Fibroblast of lung (primary cell): ENCODE results near the gene LRRC17. TPM values are rescaled to one million over a fixed set of nuclear protein-coding genes. Genes with fewer than 3 reads are reported as not detected.

ENCODE experiments used
- DNase-seq, 2 donors: peaks; one replicate each; pipeline versions ENCODE4 v3.0.0 to v3.0.0-alpha.2; 2010; ENCODE audit warnings: low read depth in 2 of 2
- H2AFZ ChIP-seq: 2 replicates; pipeline ENCODE4 v1.5.1; 2012; ENCODE audit warnings: low read length, control low read depth, inconsistent platforms
- H3K27ac ChIP-seq: 2 replicates; pipeline ENCODE4 v1.5.1; 2011; ENCODE audit warnings: low read length, control low read depth; ENCODE audit not compliant: insufficient read depth
- H3K27me3 ChIP-seq: 2 replicates; pipeline ENCODE4 v1.5.1; 2011; ENCODE audit warnings: mild to moderate bottlenecking, low read length; ENCODE audit not compliant: control insufficient read depth, insufficient read depth
- H3K36me3 ChIP-seq: 2 replicates; pipeline ENCODE4 v1.5.1; 2011; ENCODE audit warnings: low read length; ENCODE audit not compliant: control insufficient read depth, insufficient read depth
- H3K4me1 ChIP-seq: 2 replicates; pipeline ENCODE4 v1.5.1; 2011; ENCODE audit warnings: low read length; ENCODE audit not compliant: control insufficient read depth, insufficient read depth; ENCODE audit errors: extremely low read depth
- H3K4me2 ChIP-seq: 2 replicates; pipeline ENCODE4 v1.5.1; 2011; ENCODE audit warnings: low read length, control low read depth; ENCODE audit not compliant: insufficient read depth; ENCODE audit errors: extremely low read depth
- H3K4me3 ChIP-seq, 4 experiments: fragments of 200-600 bp in 1 of 4; sonication (generic) in 1 of 4; replicated peaks in 1 of 4; 2 replicates each; pipeline ENCODE4 v1.5.1; 2011 to 2016; ENCODE audit warnings: low read length in 4 of 4, low read depth in 3 of 4, mild to moderate bottlenecking in 3 of 4, control low read depth in 2 of 4, inconsistent platforms in 1 of 4, mixed read lengths in 1 of 4; ENCODE audit not compliant: insufficient read depth in 1 of 4; ENCODE audit errors: control extremely low read depth in 1 of 4
- H3K79me2 ChIP-seq: 2 replicates; pipeline ENCODE4 v1.5.1; 2012; ENCODE audit warnings: mild to moderate bottlenecking, low read length, inconsistent platforms; ENCODE audit not compliant: control insufficient read depth, insufficient read depth
- H3K9ac ChIP-seq: 2 replicates; pipeline ENCODE4 v1.5.1; 2011; ENCODE audit warnings: mild to moderate bottlenecking, low read length, control low read depth; ENCODE audit not compliant: insufficient read depth
- H3K9me3 ChIP-seq: 2 replicates; pipeline ENCODE4 v1.5.1; 2012; ENCODE audit warnings: low read depth, low read length; ENCODE audit not compliant: control insufficient read depth, insufficient read depth
- H4K20me1 ChIP-seq: 2 replicates; pipeline ENCODE4 v1.5.1; 2011; ENCODE audit warnings: low read length; ENCODE audit not compliant: control insufficient read depth, insufficient read depth; ENCODE audit errors: extremely low read depth
- CTCF ChIP-seq, 2 donors: IDR thresholded peaks in 1 of 2; conservative IDR thresholded peaks in 1 of 2; 1 replicate in 1 of 2; 2 replicates in 1 of 2; pipeline ENCODE4 v1.5.1; 2011 to 2012; ENCODE audit warnings: low read length in 2 of 2, control low read depth in 1 of 2, inconsistent platforms in 1 of 2, low read depth in 1 of 2, mild to moderate bottlenecking in 1 of 2
- EZH2 ChIP-seq: IDR thresholded peaks from 2 replicates; pipeline ENCODE4 v1.5.1; 2012; ENCODE audit warnings: low read length, control low read depth, mild to moderate bottlenecking; ENCODE audit errors: missing control alignments
- polyA plus RNA-seq, 2 donors: library from polyadenylated mRNA; depleted of rRNA in 1 of 2; stranded (reverse) in 1 of 2; unstranded in 1 of 2; fragments of >200 nt; gene quantifications; 2 replicates each; pipeline ENCODE4 v1.2.1, GENCODE V29; 2011 to 2012; ENCODE audit warnings: missing spikeins in 1 of 2
- total RNA-seq: library from RNA; depleted of rRNA; stranded (reverse); fragments of >200 nt; gene quantifications from 2 replicates; pipeline ENCODE4 v1.2.1, GENCODE V29; 2014

The LRRC17 gene
- total and polyA plus RNA-seq, 2 donors (not counting 1 experiment from before 2014, with no cell fraction given) = 12.6 to 31.5 TPM

DNA sequence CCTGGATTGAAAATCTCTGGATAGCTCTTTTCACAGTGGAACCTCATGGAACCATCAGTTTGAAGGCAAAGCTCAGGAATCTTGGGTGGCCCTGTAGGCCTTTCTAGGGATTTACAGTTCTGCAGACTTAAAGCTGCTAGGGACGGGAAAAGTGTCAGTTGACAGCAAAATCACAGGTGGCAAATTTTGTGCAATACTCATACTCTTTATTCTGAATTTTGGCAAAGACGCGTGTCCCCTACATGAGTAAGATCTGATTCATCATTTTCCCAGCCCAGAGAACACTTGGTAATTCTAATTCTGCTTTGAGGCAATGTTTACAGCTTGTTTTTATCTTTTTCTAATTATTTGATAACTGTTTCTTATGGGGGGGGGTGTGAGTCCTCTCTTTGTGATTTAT, 3.6 kb downstream of the LRRC17 start:
- Histone ChIP-seq H2AFZ (no peak overlapping the region), H3K4me3 (peak overlapping the region in 1 of 4 experiments; percentile 30), H4K20me1 (no peaks in the 10 kb centered on the region), H3K9me3 (no peaks in the 10 kb centered on the region), H3K9ac (no peak overlapping the region), H3K79me2 (no peaks in the 10 kb centered on the region), H3K27ac (no peak overlapping the region), H3K27me3 (no peaks in the 10 kb centered on the region), H3K4me1 (peaks cover 8% of the 10 kb centered on the region), H3K4me2 (peak overlapping the region; percentile 32), H3K36me3 (no peaks in the 10 kb centered on the region)
- TF ChIP-seq EZH2 = no peak
- TF ChIP-seq CTCF (conservative IDR thresholded peaks at IDR 0.05 in 1 of 2, IDR thresholded peaks at IDR 0.05 in 1 of 2; ENCODE audit: low read depth in 1 of 2, low read length in 2 of 2) = peak in 1 of 2 donors; percentile 18
- DNase-seq = peak; percentile 88 to 90

- peak; percentile 52 to 82 for DNase-seq
- H3K9me3 ChIP-seq = no peaks in the 10 kb centered on the region
- TF ChIP-seq EZH2 (no peak), CTCF (conservative IDR thresholded peaks at IDR 0.05 in 1 of 2, IDR thresholded peaks at IDR 0.05 in 1 of 2; ENCODE audit: low read depth in 1 of 2, low read length in 2 of 2) (no peak)
- no peak overlapping the region for H3K27ac ChIP-seq
- no peak overlapping the region for H2AFZ ChIP-seq
- H3K36me3 ChIP-seq = no peaks in the 10 kb centered on the region
- H3K79me2 ChIP-seq = no peaks in the 10 kb centered on the region
- H3K9ac ChIP-seq = no peak overlapping the region
- H3K27me3 ChIP-seq = no peaks in the 10 kb centered on the region
- no peaks in the 10 kb centered on the region for H4K20me1 ChIP-seq
- no peak overlapping the region for H3K4me2 ChIP-seq
- peaks cover 8% of the 10 kb centered on the region for H3K4me1 ChIP-seq
- H3K4me3 ChIP-seq = peak overlapping the region in 1 of 4 experiments; percentile 30
Measured at GRCh38 chr7:102916881-102917280, 4.1 kb downstream of the LRRC17 start.

DNA sequence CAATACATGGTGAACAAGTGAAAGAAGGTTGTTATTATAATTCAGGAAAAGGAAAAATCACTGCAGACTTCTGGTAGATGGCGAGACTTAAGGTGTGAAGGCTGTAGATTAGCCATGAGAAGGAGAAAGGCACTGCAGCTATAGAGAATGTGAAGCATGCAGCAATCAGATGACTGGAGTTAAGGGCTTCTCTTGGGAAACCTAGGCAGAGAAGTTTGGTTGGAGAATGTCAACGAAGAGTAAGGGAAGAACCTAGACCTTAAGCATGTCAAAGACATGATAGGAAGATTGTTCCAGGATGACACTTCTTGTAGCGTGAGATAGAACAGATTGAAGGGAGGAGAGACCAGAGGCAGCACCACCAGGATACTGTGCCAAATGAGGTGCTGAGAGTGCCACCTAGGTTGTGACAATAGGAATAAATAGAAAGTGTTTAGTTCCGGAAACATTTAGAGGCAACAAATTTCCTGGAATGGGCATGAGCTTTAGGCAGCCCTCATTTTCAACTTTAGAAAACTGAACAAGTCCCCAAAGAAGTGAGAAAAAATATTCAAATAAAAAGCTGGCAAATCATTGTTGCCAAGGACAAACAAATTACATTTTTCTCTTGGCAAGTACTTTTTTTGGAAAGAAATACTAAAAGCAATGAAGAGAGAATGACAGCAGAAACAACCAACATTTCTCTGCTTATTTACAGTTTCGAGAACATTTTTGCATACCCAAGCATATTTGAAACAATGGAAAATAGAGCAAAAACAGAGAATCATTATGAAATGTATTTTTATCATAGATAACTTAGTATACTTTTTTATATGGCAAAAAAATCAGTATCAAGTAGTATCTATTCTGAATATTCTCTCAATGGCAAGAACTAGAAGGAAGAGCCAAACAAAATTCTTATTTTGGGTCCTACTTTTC, 4.9 kb downstream of the LRRC17 start:
- H3K4me2 ChIP-seq = peak overlapping the region; percentile 33
- DNase-seq = no peak
- H3K79me2 ChIP-seq = no peaks in the 10 kb centered on the region
- no peak overlapping the region for H3K27ac ChIP-seq
- no peaks in the 10 kb centered on the region for H4K20me1 ChIP-seq
- no peak overlapping the region for H3K4me3 ChIP-seq
- TF ChIP-seq CTCF (conservative IDR thresholded peaks at IDR 0.05 in 1 of 2, IDR thresholded peaks at IDR 0.05 in 1 of 2; ENCODE audit: low read depth in 1 of 2, low read length in 2 of 2) (no peak), EZH2 (no peak)
- peaks cover 8% of the 10 kb centered on the region for H3K4me1 ChIP-seq
- H3K36me3 ChIP-seq = no peaks in the 10 kb centered on the region
- H3K9ac ChIP-seq = no peak overlapping the region
- no peaks in the 10 kb centered on the region for H3K9me3 ChIP-seq
- H2AFZ ChIP-seq = no peak overlapping the region
- no peaks in the 10 kb centered on the region for H3K27me3 ChIP-seq
